HepG2 (cell line): ENCODE results near the gene ACAT2. TPM values are rescaled to one million over a fixed set of nuclear protein-coding genes. Genes with fewer than 3 reads are reported as not detected.

Experiments used
- CAMTA2 ChIP-seq: sonication (generic); formaldehyde crosslinking; IDR thresholded peaks from 2 replicates; pipeline ENCODE4 v1.4.0; 2020; ENCODE audit warnings: mild to moderate bottlenecking, missing genetic modification reagents, borderline replicate concordance
- CENPT ChIP-seq: sonication (generic); formaldehyde crosslinking; IDR thresholded peaks from 2 replicates; pipeline ENCODE4 v1.8.0; 2022; ENCODE audit warnings: low read depth, mild to moderate bottlenecking, moderate library complexity, missing genetic modification reagents
- CHD4 ChIP-seq: fragments of 200-600 bp; sonication (generic); IDR thresholded peaks from 2 replicates; pipeline ENCODE4 v1.7.0; 2017; ENCODE audit warnings: mild to moderate bottlenecking, low read length, borderline replicate concordance
- GATA4 ChIP-seq: sonication (generic); IDR thresholded peaks from 2 replicates; pipeline ENCODE4 v1.6.1; 2016; ENCODE audit warnings: antibody characterized with exemption, low read depth, borderline replicate concordance
- HMGXB4 ChIP-seq, 2 experiments: sonication (generic) in 1 of 2; formaldehyde crosslinking in 1 of 2; IDR thresholded peaks; 2 replicates each; pipeline versions ENCODE4 v1.4.0 to v1.6.1; 2018 to 2020; ENCODE audit warnings: missing genetic modification reagents in 2 of 2, borderline replicate concordance in 1 of 2, low read depth in 1 of 2, mild to moderate bottlenecking in 1 of 2, missing biosample characterization in 1 of 2
- KLF13 ChIP-seq: sonication (generic); formaldehyde crosslinking; IDR thresholded peaks from 2 replicates; pipeline ENCODE4 v1.4.0; 2020; ENCODE audit warnings: mild to moderate bottlenecking, missing genetic modification reagents
- RXRA ChIP-seq: sonication (generic); formaldehyde crosslinking; IDR thresholded peaks from 2 replicates; pipeline ENCODE4 v1.5.1; 2020; ENCODE audit warnings: missing genetic modification reagents
- SIX4 ChIP-seq: sonication (generic); formaldehyde crosslinking; IDR thresholded peaks from 2 replicates; pipeline ENCODE4 v1.4.0; 2020; ENCODE audit warnings: missing genetic modification reagents
- SP4 ChIP-seq: sonication (generic); formaldehyde crosslinking; IDR thresholded peaks from 2 replicates; pipeline ENCODE4 v1.8.1; 2023; ENCODE audit warnings: mild to moderate bottlenecking, missing genetic modification reagents
- TOPORS ChIP-seq: sonication (generic); formaldehyde crosslinking; IDR thresholded peaks from 2 replicates; pipeline ENCODE4 v1.8.0; 2023; ENCODE audit warnings: mild to moderate bottlenecking, missing genetic modification reagents
- ZBTB37 ChIP-seq: sonication (generic); formaldehyde crosslinking; IDR thresholded peaks from 2 replicates; pipeline ENCODE4 v1.4.0; 2020; ENCODE audit warnings: mild to moderate bottlenecking, missing genetic modification reagents
- ZNF160 ChIP-seq: sonication (generic); formaldehyde crosslinking; IDR thresholded peaks from 2 replicates; pipeline ENCODE4 v1.8.0; 2022; ENCODE audit warnings: mild to moderate bottlenecking, inconsistent platforms, missing genetic modification reagents
- ZNF512B ChIP-seq: sonication (generic); formaldehyde crosslinking; IDR thresholded peaks from 2 replicates; pipeline ENCODE4 v1.5.1; 2020; ENCODE audit warnings: missing genetic modification reagents, mild to moderate bottlenecking, borderline replicate concordance
- ZNF614 ChIP-seq: IDR thresholded peaks from 2 replicates; pipeline ENCODE4 v1.6.1; 2018; ENCODE audit warnings: missing biosample characterization, missing genetic modification reagents, inconsistent platforms, borderline replicate concordance
- ZNF652 ChIP-seq: IDR thresholded peaks from 2 replicates; pipeline ENCODE4 v1.6.1; 2016; ENCODE audit warnings: low read depth, borderline replicate concordance
- polyA plus RNA-seq, 8 experiments: library from polyadenylated mRNA; depleted of rRNA in 3 of 8; stranded (reverse) in 7 of 8; unstranded in 1 of 8; fragments of >200 nt; fragmentation: Illumina TruSeq in 4 of 8; extraction: Trizol in 4 of 8; gene quantifications; 2 replicates each; pipeline versions ENCODE4 v1.2.1 to v1.2.3, GENCODE V29; 2011 to 2016; ENCODE audit warnings: low read depth in 4 of 8, missing spikeins in 1 of 8, mixed read lengths in 1 of 8; ENCODE audit not compliant: insufficient read depth in 1 of 8
- total RNA-seq, 5 experiments: library from RNA; depleted of rRNA; stranded (reverse); fragments of >200 nt; fragmentation: Illumina TruSeq; extraction: Trizol; gene quantifications; 2 replicates each; pipeline ENCODE4 v1.2.3, GENCODE V29; 2016; ENCODE audit warnings: low read depth in 1 of 5
- TF ChIP-seq, protein P1 (sequence below): sonication (generic); formaldehyde crosslinking; IDR thresholded peaks from 2 replicates; pipeline ENCODE4 v1.5.0; 2020; ENCODE audit warnings: missing genetic modification reagents, mild to moderate bottlenecking, borderline replicate concordance
- TF ChIP-seq, protein P2 (sequence below): sonication (generic); formaldehyde crosslinking; IDR thresholded peaks from 2 replicates; pipeline ENCODE4 v1.5.1; 2020; ENCODE audit warnings: mild to moderate bottlenecking, missing genetic modification reagents, moderate library complexity
- TF ChIP-seq, protein P3 (sequence below): sonication (generic); formaldehyde crosslinking; IDR thresholded peaks from 2 replicates; pipeline ENCODE4 v1.4.0; 2020; ENCODE audit warnings: missing genetic modification reagents

ACAT2 gene
- total and polyA plus RNA-seq, 2 of the 13 experiments (the other 11 are each of a cell fraction or from before 2014, with no cell fraction given) = 121 to 534 TPM

DNA sequence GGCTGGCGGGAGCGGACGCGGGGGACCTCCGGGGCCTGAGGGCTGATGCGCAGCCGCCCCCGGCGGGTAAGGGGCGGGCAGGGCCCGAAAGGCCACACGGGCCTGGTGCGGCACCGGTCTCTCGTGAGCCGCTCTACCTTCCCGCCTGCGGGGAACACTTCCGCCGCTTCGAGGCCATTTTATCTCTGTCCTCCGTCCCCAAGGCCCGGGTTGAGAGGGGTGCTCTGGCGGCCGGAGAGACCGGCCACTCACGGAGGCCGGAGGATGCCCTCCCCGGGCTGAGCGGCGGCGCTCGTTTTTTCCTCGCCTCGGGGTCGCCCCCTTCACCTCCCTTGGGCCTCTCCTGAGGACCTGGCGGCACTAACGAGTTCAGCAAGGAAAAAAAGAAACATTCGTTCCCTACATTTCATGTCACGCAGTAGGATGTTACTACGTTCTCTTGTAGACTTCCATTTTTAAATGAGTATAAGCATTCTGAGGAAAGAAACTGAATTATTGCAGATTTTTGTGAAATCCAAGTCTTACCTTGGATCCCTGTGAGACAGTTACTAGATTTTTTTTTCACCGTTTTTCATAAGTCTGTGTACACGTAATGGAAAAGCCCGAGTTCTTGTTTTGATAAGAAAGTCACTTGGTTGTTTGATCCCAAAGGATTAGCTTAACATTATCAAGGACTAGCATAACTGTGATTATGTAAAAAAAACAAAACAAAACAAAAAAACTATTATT lies 34.0 kb upstream of the ACAT2 start (continued):
- TF ChIP-seq ZBTB37 (CRISPR knock-in tag) (no peak), CHD4 (no peak), ZNF160 (CRISPR knock-in tag) (0 out of 2 replicates have a peak, but pooled peaks have one; percentile 10), CENPT (CRISPR knock-in tag) (0 out of 2 replicates have a peak, but pooled peaks have one; percentile 32), ZNF614 (CRISPR knock-in tag) (no peak), ZNF512B (0 out of 2 replicates have a peak, but pooled peaks have one; percentile 52), GATA4 (no peak), CAMTA2 (CRISPR knock-in tag) (peak; percentile 26; the same call in 1 of the 2 replicates), TOPORS (CRISPR knock-in tag) (no peak), KLF13 (CRISPR knock-in tag) (peak; percentile 36; the same call in 1 of the 2 replicates), RXRA (CRISPR knock-in tag) (0 out of 2 replicates have a peak, but pooled peaks have one; percentile 34), SP4 (CRISPR knock-in tag) (no peak), HMGXB4 (CRISPR knock-in tag; IDR thresholded peaks at IDR 0.05; ENCODE audit: borderline replicate concordance in 1 of 2, low read depth in 1 of 2) (peak in 1 of 2 experiments; percentile 33; a peak in 2 of 4 replicates), ZNF652 (no peak), SIX4 (peak; percentile 41; the same call in 1 of the 2 replicates)
- TF ChIP-seq, protein P1, sequence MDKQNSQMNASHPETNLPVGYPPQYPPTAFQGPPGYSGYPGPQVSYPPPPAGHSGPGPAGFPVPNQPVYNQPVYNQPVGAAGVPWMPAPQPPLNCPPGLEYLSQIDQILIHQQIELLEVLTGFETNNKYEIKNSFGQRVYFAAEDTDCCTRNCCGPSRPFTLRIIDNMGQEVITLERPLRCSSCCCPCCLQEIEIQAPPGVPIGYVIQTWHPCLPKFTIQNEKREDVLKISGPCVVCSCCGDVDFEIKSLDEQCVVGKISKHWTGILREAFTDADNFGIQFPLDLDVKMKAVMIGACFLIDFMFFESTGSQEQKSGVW (CRISPR knock-in tag) = peak; percentile 77; the same call in 1 of the 2 replicates
- TF ChIP-seq, protein P2, sequence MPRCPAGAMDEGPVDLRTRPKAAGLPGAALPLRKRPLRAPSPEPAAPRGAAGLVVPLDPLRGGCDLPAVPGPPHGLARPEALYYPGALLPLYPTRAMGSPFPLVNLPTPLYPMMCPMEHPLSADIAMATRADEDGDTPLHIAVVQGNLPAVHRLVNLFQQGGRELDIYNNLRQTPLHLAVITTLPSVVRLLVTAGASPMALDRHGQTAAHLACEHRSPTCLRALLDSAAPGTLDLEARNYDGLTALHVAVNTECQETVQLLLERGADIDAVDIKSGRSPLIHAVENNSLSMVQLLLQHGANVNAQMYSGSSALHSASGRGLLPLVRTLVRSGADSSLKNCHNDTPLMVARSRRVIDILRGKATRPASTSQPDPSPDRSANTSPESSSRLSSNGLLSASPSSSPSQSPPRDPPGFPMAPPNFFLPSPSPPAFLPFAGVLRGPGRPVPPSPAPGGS (CRISPR knock-in tag) = peak; percentile 52; the same call in 1 of the 2 replicates
- TF ChIP-seq, protein P3, sequence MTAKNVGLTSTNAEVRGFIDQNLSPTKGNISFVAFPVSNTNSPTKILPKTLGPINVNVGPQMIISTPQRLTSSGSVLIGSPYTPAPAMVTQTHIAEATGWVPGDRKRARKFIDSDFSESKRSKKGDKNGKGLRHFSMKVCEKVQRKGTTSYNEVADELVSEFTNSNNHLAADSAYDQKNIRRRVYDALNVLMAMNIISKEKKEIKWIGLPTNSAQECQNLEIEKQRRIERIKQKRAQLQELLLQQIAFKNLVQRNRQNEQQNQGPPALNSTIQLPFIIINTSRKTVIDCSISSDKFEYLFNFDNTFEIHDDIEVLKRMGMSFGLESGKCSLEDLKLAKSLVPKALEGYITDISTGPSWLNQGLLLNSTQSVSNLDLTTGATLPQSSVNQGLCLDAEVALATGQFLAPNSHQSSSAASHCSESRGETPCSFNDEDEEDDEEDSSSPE (CRISPR knock-in tag) = 0 out of 2 replicates have a peak, but pooled peaks have one; percentile 38
